NCI-H2227 (cell line): Measurements from ENCODE around the gene KAT6B.

Experiments used
- DNase-seq: peaks from one replicate; lab custom pipeline; 2025; ENCODE audit not compliant: unreplicated experiment; lab: John Stamatoyannopoulos, UW

Gene KAT6B

DNA sequence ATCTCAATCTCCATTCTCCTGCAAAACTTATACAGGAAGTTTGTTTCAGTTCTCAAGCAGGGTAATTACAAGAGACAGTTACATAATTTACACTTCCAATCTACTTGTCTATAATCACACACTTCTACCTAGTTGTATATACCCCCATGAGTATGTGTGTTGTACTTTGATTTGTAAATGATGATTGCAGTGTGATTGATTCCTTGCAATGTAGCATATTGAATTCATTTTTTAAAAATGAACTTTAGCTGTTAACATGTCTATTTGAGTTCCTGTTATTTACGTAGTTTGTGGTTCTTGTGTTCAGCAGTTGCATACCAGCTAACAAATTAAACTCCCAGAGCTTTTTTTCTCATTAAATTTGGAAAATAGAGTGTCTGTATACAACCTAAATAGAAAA, 182.6 kb downstream of the KAT6B start:
- no peak for DNase-seq

DNA sequence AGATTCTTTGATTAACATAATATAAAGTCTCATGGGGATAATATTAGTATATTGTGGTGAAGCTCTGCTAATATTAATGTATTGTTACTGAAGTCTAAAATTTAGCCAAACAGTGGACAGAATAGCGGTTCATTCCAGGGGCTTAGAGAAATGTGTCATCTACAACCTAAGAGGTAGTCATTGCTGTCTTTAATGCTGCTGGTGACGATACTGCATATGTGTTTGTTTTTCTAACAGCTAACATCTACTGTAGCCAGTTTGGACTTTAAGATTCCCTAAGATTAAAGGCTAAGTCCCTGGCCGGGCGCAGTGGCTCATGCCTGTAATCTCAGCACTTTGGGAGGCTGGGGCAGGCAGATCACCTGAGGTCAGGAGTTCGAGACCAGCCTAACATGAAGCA, 183.0 kb downstream of the KAT6B start:
- no peak for DNase-seq

GRCh38 chr10:75010373-75010772, 184.0 kb downstream of the KAT6B start:
- no peak for DNase-seq

DNA sequence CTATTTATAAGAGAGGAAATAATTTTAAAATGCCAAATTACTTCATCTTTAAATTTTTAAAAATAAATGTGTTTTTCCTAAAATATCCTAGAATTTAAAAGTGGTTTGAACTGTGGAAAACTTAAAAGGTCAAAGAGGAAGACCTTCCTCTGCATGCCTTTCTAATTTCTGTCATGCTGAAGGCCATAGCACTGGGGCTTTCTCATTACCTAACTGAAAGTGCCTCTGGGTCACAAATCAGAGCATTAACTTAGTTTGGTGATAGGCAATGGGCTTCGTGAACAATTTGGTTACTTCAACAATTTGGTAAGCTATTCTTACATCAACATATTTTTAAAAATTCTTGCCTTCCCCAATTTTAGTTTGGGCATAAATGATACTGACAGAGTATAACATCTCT, 184.8 kb downstream of the KAT6B start:
- DNase-seq = no peak

DNA sequence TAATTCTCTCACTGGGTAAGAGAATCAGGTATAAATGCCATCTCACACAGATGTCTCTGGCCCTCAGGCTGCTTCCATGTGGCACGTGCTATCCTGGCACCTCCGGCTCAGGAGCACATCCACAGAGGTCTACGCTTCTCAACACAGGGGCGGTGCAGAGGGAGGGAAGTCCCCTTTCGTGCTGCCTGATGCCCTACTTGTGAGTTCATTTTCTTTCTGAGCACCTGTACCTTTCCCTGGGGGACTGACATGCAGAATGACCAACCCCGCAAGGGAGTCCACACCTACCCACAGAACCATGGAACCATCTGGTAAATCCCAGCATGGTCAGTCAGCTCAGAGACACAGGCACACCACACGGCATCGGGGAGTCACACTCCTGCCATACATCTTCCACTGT, 186.1 kb downstream of the KAT6B start:
- no peak for DNase-seq

DNA sequence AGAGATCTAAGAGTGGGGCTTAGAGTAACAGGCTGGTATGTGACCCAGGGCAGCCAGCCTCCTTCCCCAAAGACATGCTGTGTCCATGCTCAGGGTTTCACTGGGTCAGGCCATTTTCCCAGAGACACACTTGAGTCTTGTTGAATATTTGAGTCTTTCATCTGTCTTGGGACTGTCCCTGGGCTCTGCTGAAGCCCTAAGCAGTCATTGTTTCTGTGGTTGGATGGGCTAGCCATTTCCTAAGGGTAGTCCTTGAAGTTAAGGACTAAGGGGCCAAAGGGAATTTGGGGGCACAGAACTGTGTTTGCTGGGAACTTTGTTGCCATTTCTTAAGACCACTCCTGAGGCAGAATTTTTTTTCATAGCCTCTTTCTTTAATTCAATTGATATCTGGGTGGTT, 186.6 kb downstream of the KAT6B start:
- DNase-seq = no peak

- no peak for DNase-seq
Observed at GRCh38 chr10:75013522-75013921, 187.1 kb downstream of the KAT6B start.

DNA sequence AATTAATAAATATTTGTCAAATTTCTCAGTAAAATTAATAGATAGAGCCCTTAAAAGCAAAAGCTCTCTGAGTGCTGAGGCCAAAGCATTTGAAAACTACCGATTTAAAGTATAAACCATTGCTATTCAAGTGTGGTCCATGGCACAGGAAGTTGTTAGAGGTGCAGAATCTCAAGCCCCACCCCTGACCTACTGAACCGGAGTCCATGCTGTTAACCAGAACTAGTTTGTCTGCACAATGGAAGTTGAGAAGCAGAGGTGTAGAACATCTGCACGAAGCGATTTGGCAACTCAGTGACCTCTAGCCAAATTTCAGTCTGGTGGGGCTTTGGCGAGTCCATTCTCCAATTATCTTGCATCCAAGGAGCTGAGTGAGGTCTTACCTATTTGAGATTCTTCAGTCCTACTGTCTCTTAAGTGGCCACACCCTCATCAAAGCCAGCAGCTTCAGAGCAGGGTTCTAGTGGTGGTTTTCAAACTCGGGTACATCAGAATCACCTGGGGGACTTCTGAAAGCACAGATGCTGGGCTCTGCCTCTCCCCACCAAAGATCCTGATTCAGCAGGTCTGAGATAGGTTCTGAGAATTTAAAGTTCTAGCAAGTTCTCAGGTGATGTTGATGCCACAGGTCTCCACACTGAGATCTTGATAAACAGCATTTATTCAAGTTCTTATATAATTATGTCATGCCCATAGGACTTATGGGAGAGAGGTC, 188.3 kb downstream of the KAT6B start:
- no peak for DNase-seq

DNA sequence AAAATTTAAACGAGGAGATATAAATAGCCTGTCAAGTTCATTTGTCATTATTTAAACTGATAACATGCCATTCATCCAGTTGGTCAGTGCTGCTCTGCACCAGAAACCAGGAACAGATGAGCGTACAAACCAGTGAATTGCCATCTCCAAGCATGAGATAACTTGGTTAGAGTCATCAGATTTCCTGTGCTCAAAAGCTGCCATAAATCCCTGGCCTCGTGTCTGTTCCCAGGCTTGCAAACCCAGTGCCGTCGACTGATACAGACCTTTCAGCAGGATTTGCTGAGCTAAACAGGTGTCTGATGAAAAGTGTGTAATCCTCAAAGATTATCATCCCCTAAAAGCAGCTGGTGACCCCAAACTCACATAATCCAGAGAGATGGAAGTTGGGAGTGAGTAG, 189.0 kb downstream of the KAT6B start:
- DNase-seq = no peak

DNA sequence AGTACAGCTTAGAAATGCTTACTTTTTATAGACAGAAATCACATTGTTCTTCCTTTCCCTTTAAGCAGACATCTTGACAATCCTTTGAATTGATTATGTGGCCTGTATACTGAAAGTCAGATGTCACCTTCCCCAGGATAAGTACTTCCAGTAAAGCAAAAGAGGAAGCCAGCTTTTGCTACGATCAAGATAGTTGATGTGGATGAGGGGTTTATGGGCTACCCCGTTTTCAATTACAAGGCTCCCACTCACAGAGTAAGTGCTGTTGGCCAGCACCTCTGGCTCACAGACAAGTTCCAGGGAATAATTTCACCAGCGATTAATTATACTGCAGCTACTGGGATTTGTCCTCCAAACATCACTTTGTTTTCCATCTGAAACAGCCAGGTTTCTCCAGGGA, 189.9 kb downstream of the KAT6B start:
- DNase-seq = no peak

GRCh38 chr10:75018251-75018650, 191.9 kb downstream of the KAT6B start:
- no peak for DNase-seq

- no peak for DNase-seq
Observed at GRCh38 chr10:75018686-75019307, 192.4 kb downstream of the KAT6B start.

DNA sequence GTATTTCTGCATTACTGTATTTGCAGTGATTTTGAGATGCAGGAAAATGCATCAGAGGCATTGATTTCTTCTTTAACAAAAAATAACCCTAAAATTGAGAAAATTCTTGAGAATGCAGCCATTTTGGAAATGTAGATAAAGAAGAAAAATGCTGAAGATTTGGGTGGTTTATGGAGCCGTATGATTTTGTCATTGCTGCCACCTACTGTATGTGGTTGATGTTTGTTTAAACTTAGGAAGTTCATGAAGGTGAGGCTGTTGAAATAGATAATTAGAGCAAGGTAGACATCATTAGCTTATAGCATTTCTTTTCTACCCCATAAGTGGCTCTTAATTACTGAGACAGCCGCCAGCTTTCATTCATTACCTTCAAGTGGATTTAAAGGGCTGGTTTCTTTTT, 193.0 kb downstream of the KAT6B start:
- DNase-seq = peak; percentile 19

GRCh38 chr10:75020168-75020567, 193.8 kb downstream of the KAT6B start:
- DNase-seq = no peak

GRCh38 chr10:75021379-75022249, 195.2 kb downstream of the KAT6B start:
- no peak for DNase-seq

DNA sequence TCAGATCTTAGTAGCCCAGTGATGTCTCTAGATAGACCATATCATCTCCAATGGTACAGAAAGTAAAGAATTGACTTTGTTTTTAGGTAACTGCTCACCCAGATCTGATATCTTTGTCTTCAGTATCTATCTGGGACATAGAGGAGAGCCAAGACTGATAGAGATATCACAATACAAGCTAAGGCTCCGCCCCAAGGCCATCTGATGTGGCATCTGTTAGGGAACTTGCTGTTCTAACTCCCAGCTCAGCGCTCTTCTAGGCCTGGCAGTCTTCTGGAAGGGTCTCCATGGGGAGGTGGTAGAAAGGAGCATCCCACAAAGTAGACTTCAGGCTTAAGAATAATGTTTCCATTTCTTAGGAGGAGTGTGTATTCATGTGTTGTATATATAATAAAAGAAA, 196.7 kb downstream of the KAT6B start:
- DNase-seq = no peak

DNA sequence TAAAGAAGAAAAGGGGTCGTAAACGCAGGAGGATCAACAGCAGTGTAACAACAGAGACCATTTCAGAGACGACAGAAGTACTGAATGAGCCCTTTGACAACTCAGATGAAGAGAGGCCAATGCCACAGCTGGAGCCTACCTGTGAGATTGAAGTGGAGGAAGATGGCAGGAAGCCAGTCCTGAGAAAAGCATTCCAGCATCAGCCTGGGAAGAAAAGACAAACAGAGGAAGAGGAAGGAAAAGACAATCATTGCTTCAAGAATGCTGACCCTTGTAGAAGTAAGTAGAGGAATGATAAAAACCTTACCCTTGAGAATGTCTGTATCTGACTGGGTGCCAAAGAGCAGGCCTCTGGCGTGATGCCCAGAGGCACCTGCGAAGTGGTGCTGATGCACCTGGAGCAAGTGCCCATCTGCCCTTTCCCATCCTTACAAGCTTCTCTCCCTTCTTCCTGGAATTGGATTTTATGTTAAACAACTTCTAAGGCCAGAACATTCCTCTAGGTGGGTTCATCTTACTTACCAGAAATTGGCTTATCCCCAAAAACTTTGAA, 198.6 kb downstream of the KAT6B start:
- no peak for DNase-seq

DNA sequence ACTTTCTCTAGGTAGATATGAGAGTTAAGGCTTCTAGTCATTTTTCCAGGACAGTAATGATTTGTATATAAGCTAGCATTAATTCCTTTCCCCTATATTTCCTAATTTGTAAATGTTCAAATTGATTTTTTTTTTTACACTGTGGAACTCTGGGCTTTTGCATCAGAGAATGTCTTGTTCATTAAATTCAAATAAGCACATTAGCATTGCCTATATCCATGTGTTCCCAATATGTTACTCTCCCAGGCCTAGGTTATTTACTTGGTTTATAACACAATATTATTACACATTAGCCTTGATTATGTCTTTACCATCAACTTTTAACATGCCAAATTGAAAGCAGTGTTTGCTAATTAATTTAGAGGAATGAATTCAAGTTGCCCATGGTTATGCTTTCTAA, 201.6 kb downstream of the KAT6B start:
- DNase-seq = no peak

GRCh38 chr10:75028748-75029147, 202.3 kb downstream of the KAT6B start:
- no peak for DNase-seq

DNA sequence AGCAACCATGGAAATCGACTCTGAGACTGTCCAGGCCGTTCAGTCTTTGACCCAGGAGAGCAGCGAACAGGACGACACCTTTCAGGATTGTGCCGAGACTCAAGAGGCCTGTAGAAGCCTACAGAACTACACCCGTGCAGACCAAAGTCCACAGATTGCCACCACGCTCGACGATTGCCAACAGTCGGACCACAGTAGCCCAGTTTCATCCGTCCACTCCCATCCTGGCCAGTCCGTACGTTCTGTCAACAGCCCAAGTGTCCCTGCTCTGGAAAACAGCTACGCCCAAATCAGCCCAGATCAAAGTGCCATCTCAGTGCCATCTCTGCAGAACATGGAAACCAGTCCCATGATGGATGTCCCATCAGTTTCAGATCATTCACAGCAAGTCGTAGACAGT, 203.0 kb downstream of the KAT6B start:
- no peak for DNase-seq

DNA sequence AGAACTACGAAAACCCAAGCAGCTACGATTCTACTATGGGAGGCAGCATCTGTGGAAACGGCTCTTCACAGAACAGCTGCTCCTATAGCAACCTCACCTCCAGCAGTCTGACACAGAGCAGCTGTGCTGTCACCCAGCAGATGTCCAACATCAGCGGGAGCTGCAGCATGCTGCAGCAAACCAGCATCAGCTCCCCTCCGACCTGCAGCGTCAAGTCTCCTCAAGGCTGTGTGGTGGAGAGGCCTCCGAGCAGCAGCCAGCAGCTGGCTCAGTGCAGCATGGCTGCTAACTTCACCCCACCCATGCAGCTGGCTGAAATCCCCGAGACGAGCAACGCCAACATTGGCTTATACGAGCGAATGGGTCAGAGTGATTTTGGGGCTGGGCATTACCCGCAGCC, 203.5 kb downstream of the KAT6B start:
- no peak for DNase-seq

- no peak for DNase-seq
Observed at GRCh38 chr10:75030371-75030770, 204.0 kb downstream of the KAT6B start.
